Lower leg skin (tissue), 3 donors: Measurements from ENCODE around the gene DENND5A.

ENCODE experiments used
- CTCF ChIP-seq, 3 donors: fragments of 450-650 bp; IDR thresholded peaks; one replicate each; pipeline ENCODE4 v1.5.1; 2016; ENCODE audit warnings: antibody characterized with exemption in 3 of 3, mild to moderate bottlenecking in 3 of 3, moderate library complexity in 2 of 3
- POLR2A ChIP-seq, 2 donors: fragments of 450-650 bp; IDR thresholded peaks; one replicate each; pipeline ENCODE4 v1.6.1; 2016 to 2017; ENCODE audit warnings: antibody characterized with exemption in 2 of 2, mild to moderate bottlenecking in 1 of 2, moderate library complexity in 1 of 2

DNA sequence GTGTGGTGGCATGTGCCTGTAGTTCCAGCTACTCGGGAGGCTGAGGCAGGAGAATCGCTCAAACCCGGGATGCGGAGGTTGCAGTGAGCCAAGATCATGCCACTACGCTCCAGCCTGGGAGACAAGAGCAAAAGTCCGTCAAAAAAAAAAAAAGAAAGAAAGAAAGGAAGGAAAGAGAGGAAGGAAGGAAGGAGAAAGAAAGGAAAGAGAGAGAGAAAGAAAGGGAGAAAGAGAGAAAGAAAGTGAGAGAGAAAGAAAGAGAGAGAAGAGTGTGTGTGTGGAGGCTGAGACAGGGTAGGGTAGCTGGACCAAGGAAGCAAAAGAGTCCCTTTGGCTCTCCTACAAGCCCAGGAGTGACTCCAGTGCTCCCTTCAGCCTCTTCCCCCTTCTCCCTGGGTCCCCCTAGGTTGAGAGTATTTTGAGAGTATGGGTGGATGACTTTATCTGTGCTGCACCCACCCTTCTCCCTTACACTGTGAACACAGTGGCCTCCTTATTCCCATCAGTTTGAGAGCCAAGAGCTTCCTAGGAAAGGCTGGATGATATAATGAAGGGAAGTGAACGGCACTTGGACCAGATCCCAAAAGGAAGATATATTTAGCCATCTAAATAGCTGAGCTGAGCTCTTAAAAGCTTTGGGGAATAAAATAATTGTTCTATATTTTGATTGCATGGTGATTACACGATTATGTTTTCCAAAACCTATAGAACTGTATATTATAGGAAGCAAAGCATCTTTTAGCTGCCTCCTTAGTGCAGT, 9.5 kb upstream of the DENND5A start:
- TF ChIP-seq POLR2A (IDR thresholded peaks at IDR 0.05) (no peak), CTCF (IDR thresholded peaks at IDR 0.05) (no peak)
